ENCODE measurements around the gene SH3PXD2B. TPM values are rescaled to one million over a fixed set of nuclear protein-coding genes. Genes with fewer than 3 reads are reported as not detected.

The SH3PXD2B gene
- total RNA-seq, 1 donor from 2014 or later: 46.2 TPM

GRCh38 chr5:172463031-172463430, 8.7 kb upstream of the SH3PXD2B start:
- ATAC-seq (no peak), DNase-seq (no peak)
- no peak for TF ChIP-seq CTCF (IDR thresholded peaks at IDR 0.05)
- H3K9me3 ChIP-seq: no peaks in the 10 kb centered on the region
- intact Hi-C loops (cut with DNase I): no loop called here
- H3K27ac ChIP-seq: no peak overlapping the region
- H3K4me3 ChIP-seq: no peak overlapping the region
- H3K4me1 ChIP-seq: peaks cover 9% of the 10 kb centered on the region
- H3K36me3 ChIP-seq: no peaks in the 10 kb centered on the region
- no peaks in the 10 kb centered on the region for H3K27me3 ChIP-seq

GRCh38 chr5:172459783-172460165, 5.4 kb upstream of the SH3PXD2B start:
- no peaks in the 10 kb centered on the region for H3K9me3 ChIP-seq
- H3K36me3 ChIP-seq: no peaks in the 10 kb centered on the region
- no peak for ATAC-seq
- no peak overlapping the region for H3K27ac ChIP-seq
- intact Hi-C loops (cut with DNase I): no loop called here
- H3K4me1 ChIP-seq: peaks cover 23% of the 10 kb centered on the region
- TF ChIP-seq CTCF (IDR thresholded peaks at IDR 0.05): no peak
- no peaks in the 10 kb centered on the region for H3K27me3 ChIP-seq
- no peak for DNase-seq
- H3K4me3 ChIP-seq: no peak overlapping the region

- H3K27me3 ChIP-seq: no peaks in the 10 kb centered on the region
- H3K4me3 ChIP-seq: no peak overlapping the region
- H3K4me1 ChIP-seq: peaks cover 26% of the 10 kb centered on the region
- H3K36me3 ChIP-seq: no peaks in the 10 kb centered on the region
- no peak for ATAC-seq
- intact Hi-C loops (cut with DNase I): no loop called here
- H3K27ac ChIP-seq: no peak overlapping the region
- no peak for TF ChIP-seq CTCF (IDR thresholded peaks at IDR 0.05)
- no peaks in the 10 kb centered on the region for H3K9me3 ChIP-seq
- DNase-seq: no peak
Observed at GRCh38 chr5:172458976-172459782, 4.9 kb upstream of the SH3PXD2B start.

GRCh38 chr5:172456076-172456722, 1.9 kb upstream of the SH3PXD2B start:
- H3K9me3 ChIP-seq: no peaks in the 10 kb centered on the region
- no peak overlapping the region for H3K4me3 ChIP-seq
- H3K36me3 ChIP-seq: no peaks in the 10 kb centered on the region
- intact Hi-C loops (cut with DNase I): no loop called here
- no peaks in the 10 kb centered on the region for H3K27me3 ChIP-seq
- H3K27ac ChIP-seq: peak overlapping the region; percentile 37
- TF ChIP-seq CTCF (IDR thresholded peaks at IDR 0.05): no peak
- peaks cover 38% of the 10 kb centered on the region for H3K4me1 ChIP-seq
- no peak for ATAC-seq
- DNase-seq: no peak

GRCh38 chr5:172455511-172456061, 1.3 kb upstream of the SH3PXD2B start:
- Histone ChIP-seq H3K4me3 (no peak overlapping the region), H3K4me1 (peaks cover 38% of the 10 kb centered on the region), H3K27me3 (no peaks in the 10 kb centered on the region), H3K9me3 (no peaks in the 10 kb centered on the region), H3K27ac (peak overlapping the region; percentile 2), H3K36me3 (no peaks in the 10 kb centered on the region)
- no peak for DNase-seq
- intact Hi-C loops (cut with DNase I): no loop called here
- ATAC-seq: no peak
- no peak for TF ChIP-seq CTCF (IDR thresholded peaks at IDR 0.05)
